ENCODE data around the gene FAM200A. TPM values are rescaled to one million over a fixed set of nuclear protein-coding genes. Genes with fewer than 3 reads are reported as not detected.

FAM200A gene
- total and polyA plus RNA-seq, 2 of the 4 experiments (the other 2 are of a cell fraction): 5.9 to 6.0 TPM

- intact Hi-C loops (cut with micrococcal nuclease): no loop called here
- H3K36me3 ChIP-seq (ENCODE audit: control insufficient read depth, insufficient read depth, low read length): peaks cover 39% of the 10 kb centered on the region
- no peak overlapping the region for H2BK5ac ChIP-seq (ENCODE audit: low read depth, low read length, poor library complexity, severe bottlenecking)
- ChIA-PET CTCF (no interaction called here), POLR2A (ENCODE audit: unreplicated experiment) (interaction anchor here (0.6 kb wide), 1 partner anchor 16 kb away, joined by 3 read pairs; no protein-coding TSS in a partner anchor)
- H3K79me1 ChIP-seq (ENCODE audit: low read depth in 1 of 2, low read length in 2 of 2): peaks cover 5 to 19% of the 10 kb centered on the region in 2 experiments
- in situ Hi-C loops (cut with MboI; ENCODE audit: low sequenced_read_pairs): no loop called here
- no TSS peak for BruUV-seq (replicated peaks)
- dilution Hi-C loops (cut with HindIII; ENCODE audit: low sequenced_read_pairs, unreplicated experiment): no loop called here
- no peak overlapping the region for H3K23ac ChIP-seq (ENCODE audit: low read depth, low read length)
- H3K4me3 ChIP-seq (ENCODE audit: insufficient read depth, low read depth, low read length): no peak overlapping the region
- no peak for ATAC-seq (ENCODE audit: low read depth)
- H3K4me2 ChIP-seq (ENCODE audit: low read depth, low read length): no peak overlapping the region
- no peak overlapping the region for H2BK20ac ChIP-seq (ENCODE audit: low read depth, low read length)
- no CpG with 5 or more reads among the region's 3 CpGs for WGBS, 2 experiments (ENCODE audit: extremely low coverage in 2 of 2, insufficient read length in 1 of 2)
- no peak overlapping the region for H3K18ac ChIP-seq (ENCODE audit: low read depth, low read length)
- no peaks in the 10 kb centered on the region for H3K4me1 ChIP-seq (ENCODE audit: control insufficient read depth, insufficient read depth, low read length)
- no peak overlapping the region for H3K27ac ChIP-seq (ENCODE audit: insufficient read depth, low read length)
- no peaks in the 10 kb centered on the region for H4K20me1 ChIP-seq (ENCODE audit: insufficient read depth, low read length)
- H2BK15ac ChIP-seq (ENCODE audit: low read depth, low read length): no peak overlapping the region
- TF ChIP-seq USF2 (IDR thresholded peaks at IDR 0.05; ENCODE audit: low read depth, low read length): no peak
- TF ChIP-seq MAZ (IDR thresholded peaks at IDR 0.05; ENCODE audit: borderline replicate concordance, low read depth, low read length): no peak
- no peak for TF ChIP-seq POLR2A (IDR thresholded peaks at IDR 0.05; ENCODE audit: low read depth, low read length)
- TF ChIP-seq BHLHE40 (IDR thresholded peaks at IDR 0.05; ENCODE audit: low read depth, low read length): no peak
- no peak for TF ChIP-seq RAD21 (IDR thresholded peaks at IDR 0.05; ENCODE audit: low read length)
- no peak for TF ChIP-seq NFE2L2 (IDR thresholded peaks at IDR 0.05; ENCODE audit: low read depth, low read length)
- TF ChIP-seq CHD1 (IDR thresholded peaks at IDR 0.05; ENCODE audit: low read depth, low read length): no peak
- no peak for TF ChIP-seq CEBPB (IDR thresholded peaks at IDR 0.05; ENCODE audit: low read depth, low read length)
- TF ChIP-seq SMC3 (IDR thresholded peaks at IDR 0.05; ENCODE audit: low read depth, low read length): no peak
- no peak for TF ChIP-seq CTCF (conservative IDR thresholded peaks at IDR 0.05; ENCODE audit: low read depth, low read length)
- no peak for TF ChIP-seq MXI1 (IDR thresholded peaks at IDR 0.05; ENCODE audit: borderline replicate concordance, low read depth, low read length)
- TF ChIP-seq FOS (IDR thresholded peaks at IDR 0.05; ENCODE audit: low read depth, low read length): no peak
- TF ChIP-seq RCOR1 (IDR thresholded peaks at IDR 0.05; ENCODE audit: insufficient replicate concordance, low read length): no peak
- no peak for TF ChIP-seq ELK1 (IDR thresholded peaks at IDR 0.05; ENCODE audit: borderline replicate concordance, low read depth, low read length)
- TF ChIP-seq RFX5 (IDR thresholded peaks at IDR 0.05; ENCODE audit: low read depth, low read length): no peak
- no peak for TF ChIP-seq MAFK (IDR thresholded peaks at IDR 0.05; ENCODE audit: low read depth, low read length)
- no peak overlapping the region for H4K91ac ChIP-seq (ENCODE audit: insufficient read depth, low read depth, low read length)
- H3K9ac ChIP-seq (ENCODE audit: low read depth, low read length): no peak overlapping the region
- DNase-seq: no peak
- H3K9me3 ChIP-seq (ENCODE audit: control insufficient read depth, insufficient read depth, low read length): peaks cover 2% of the 10 kb centered on the region; the same call in 1 of the 2 replicates
- H3K4ac ChIP-seq (ENCODE audit: low read depth, low read length): no peak overlapping the region
- no peak overlapping the region for H3K56ac ChIP-seq (ENCODE audit: extremely low read depth, insufficient read depth, low read length)
- no peak overlapping the region for H2AK5ac ChIP-seq (ENCODE audit: low read depth, low read length)
- H3K9me1 ChIP-seq (ENCODE audit: insufficient read depth, low read length): peaks cover 4% of the 10 kb centered on the region; the same call in 1 of the 2 replicates
- H4K8ac ChIP-seq (ENCODE audit: low read depth in 2 of 2, low read length in 2 of 2): no peak overlapping the region
- H3K27me3 ChIP-seq (ENCODE audit: control insufficient read depth, insufficient read depth, low read length): no peaks in the 10 kb centered on the region
- H2BK120ac ChIP-seq (ENCODE audit: low read depth, low read length): no peak overlapping the region
- no peak overlapping the region for H2AK9ac ChIP-seq (replicated peaks; ENCODE audit: low read depth, low read length, poor library complexity)
- H3K14ac ChIP-seq (replicated peaks; ENCODE audit: low read depth, low read length): no peak overlapping the region
- no peak overlapping the region for H4K5ac ChIP-seq (ENCODE audit: low read depth, low read length)
- H2AFZ ChIP-seq (replicated peaks; ENCODE audit: low read length, poor library complexity): no peak overlapping the region
Observed at GRCh38 chr7:99521399-99521798, 30.5 kb downstream of the FAM200A start.

Data from IMR-90 (cell line).